Liver (tissue), 9 donors: ENCODE data around the gene SCN1B. TPM values are rescaled to one million over a fixed set of nuclear protein-coding genes. Genes with fewer than 3 reads are reported as not detected.

ENCODE experiments used
- DNase-seq: peaks from one replicate; pipeline ENCODE4 v3.0.0-alpha.2; 2017; ENCODE audit warnings: low spot score
- H3K27ac ChIP-seq, 2 donors: one replicate each; pipeline ENCODE4 v1.7.0; 2013; ENCODE audit warnings: inconsistent platforms in 2 of 2, low read length in 2 of 2, control low read depth in 1 of 2, low read depth in 1 of 2, mild to moderate bottlenecking in 1 of 2
- H3K27me3 ChIP-seq, 4 donors: one replicate each; pipeline versions ENCODE4 v1.6.1 to v1.7.0; 2013; ENCODE audit warnings: low read length in 3 of 4, inconsistent platforms in 1 of 4, mild to moderate bottlenecking in 1 of 4, moderate library complexity in 1 of 4; ENCODE audit not compliant: control insufficient read depth in 4 of 4, insufficient read depth in 4 of 4
- H3K36me3 ChIP-seq, 4 donors: one replicate each; pipeline versions ENCODE4 v1.6.1 to v1.7.0; 2013; ENCODE audit warnings: low read length in 3 of 4, mild to moderate bottlenecking in 3 of 4, low read depth in 1 of 4, moderate library complexity in 1 of 4; ENCODE audit not compliant: control insufficient read depth in 4 of 4, insufficient read depth in 3 of 4
- H3K4me1 ChIP-seq, 4 donors: one replicate each; pipeline versions ENCODE4 v1.6.1 to v1.7.0; 2013; ENCODE audit warnings: low read length in 3 of 4, mild to moderate bottlenecking in 3 of 4, moderate library complexity in 1 of 4; ENCODE audit not compliant: control insufficient read depth in 4 of 4, insufficient read depth in 4 of 4
- H3K4me3 ChIP-seq, 3 donors: one replicate each; pipeline versions ENCODE4 v1.6.1 to v1.7.0; 2013; ENCODE audit warnings: low read length in 3 of 3, control low read depth in 1 of 3, low read depth in 1 of 3, mild to moderate bottlenecking in 1 of 3
- H3K9ac ChIP-seq, 2 donors: one replicate each; pipeline ENCODE4 v1.7.0; 2013; ENCODE audit warnings: low read length in 2 of 2, mild to moderate bottlenecking in 2 of 2, moderate library complexity in 2 of 2, control low read depth in 1 of 2, low read depth in 1 of 2
- H3K9me3 ChIP-seq, 4 donors: one replicate each; pipeline versions ENCODE4 v1.6.1 to v1.7.0; 2013; ENCODE audit warnings: low read length in 3 of 4; ENCODE audit not compliant: control insufficient read depth in 4 of 4
- ATF3 ChIP-seq: IDR thresholded peaks from 2 replicates; pipeline ENCODE4 v1.6.1; 2016; ENCODE audit warnings: antibody characterized with exemption
- CTCF ChIP-seq: fragments of 150-350 bp; IDR thresholded peaks from 2 replicates; pipeline ENCODE4 v1.5.1; 2017; ENCODE audit warnings: improper control_type of control experiment, low read depth, low read length; ENCODE audit not compliant: missing input control
- EGR1 ChIP-seq, 2 donors: IDR thresholded peaks; 2 replicates each; pipeline ENCODE4 v1.6.1; 2016 to 2018; ENCODE audit warnings: antibody characterized with exemption in 2 of 2, low read depth in 2 of 2
- FOXA1 ChIP-seq: IDR thresholded peaks from 2 replicates; pipeline ENCODE4 v1.6.1; 2016; ENCODE audit warnings: antibody characterized with exemption
- FOXA2 ChIP-seq: IDR thresholded peaks from 2 replicates; pipeline ENCODE4 v1.6.1; 2016; ENCODE audit warnings: antibody characterized with exemption
- GABPA ChIP-seq, 2 donors: IDR thresholded peaks in 1 of 2; conservative IDR thresholded peaks in 1 of 2; 2 replicates each; pipeline ENCODE4 v1.6.1; 2016; ENCODE audit warnings: antibody characterized with exemption in 2 of 2, mild to moderate bottlenecking in 1 of 2, moderate library complexity in 1 of 2
- HNF4A ChIP-seq, 2 donors: conservative IDR thresholded peaks; 2 replicates each; pipeline ENCODE4 v1.6.1; 2016; ENCODE audit warnings: antibody characterized with exemption in 2 of 2, mild to moderate bottlenecking in 2 of 2
- HNF4G ChIP-seq: IDR thresholded peaks from 2 replicates; pipeline ENCODE4 v1.6.1; 2016; ENCODE audit warnings: antibody characterized with exemption
- MAX ChIP-seq: IDR thresholded peaks from 2 replicates; pipeline ENCODE4 v1.6.1; 2016; ENCODE audit warnings: antibody characterized with exemption
- RAD21 ChIP-seq, 2 donors: IDR thresholded peaks; 2 replicates each; pipeline ENCODE4 v1.6.1; 2016; ENCODE audit warnings: antibody characterized with exemption in 2 of 2, mild to moderate bottlenecking in 2 of 2
- REST ChIP-seq: IDR thresholded peaks from 2 replicates; pipeline ENCODE4 v1.6.1; 2016; ENCODE audit warnings: antibody characterized with exemption, mild to moderate bottlenecking
- RXRA ChIP-seq, 2 donors: IDR thresholded peaks; 2 replicates each; pipeline ENCODE4 v1.6.1; 2017 to 2018; ENCODE audit warnings: antibody characterized with exemption in 2 of 2, mild to moderate bottlenecking in 1 of 2
- TAF1 ChIP-seq: conservative IDR thresholded peaks from 2 replicates; pipeline ENCODE4 v1.6.1; 2016; ENCODE audit warnings: antibody characterized with exemption, mild to moderate bottlenecking
- ZBTB33 ChIP-seq: IDR thresholded peaks from 2 replicates; pipeline ENCODE4 v1.6.1; 2016; ENCODE audit warnings: antibody characterized with exemption
- WGBS: extraction: QIAGEN DNeasy Blood & Tissue Kit; methylation state at CpG from one replicate; pipeline ENCODE4 v1.1.7; 2013; 5-methylcytosine and 5-hydroxymethylcytosine counted together
- polyA plus RNA-seq, 2 donors: library from polyadenylated mRNA; stranded (reverse) in 1 of 2; unstranded in 1 of 2; fragments of 200-250 nt in 1 of 2; fragments of >200 nt in 1 of 2; fragmentation: Nextera tagmentation in 1 of 2; extraction: Ambion mirVana in 1 of 2; gene quantifications; one replicate each; pipeline versions ENCODE4 v1.2.1 to v1.2.3, GENCODE V29; 2013 to 2015
- total RNA-seq, 2 donors: library from RNA; depleted of rRNA; stranded (reverse); fragments of >200 nt; gene quantifications; one replicate each; pipeline ENCODE4 v1.2.3, GENCODE V29; 2014
- donor health status: healthy.
- donor health status: healthy.
- donor health status: healthy.
- donor health status: healthy.
- donor health status: healthy.

Gene SCN1B
- total and polyA plus RNA-seq, 4 donors, result 1.6 to 5.8 (median 3.4) TPM

- Histone ChIP-seq H3K36me3 (peaks cover 2 to 14% (median 7%) of the 10 kb centered on the region in 4 donors), H3K27ac (no peak overlapping the region), H3K4me1 (peaks cover 0 to 13% (median 12%) of the 10 kb centered on the region in 4 donors), H3K4me3 (no peak overlapping the region), H3K9me3 (no peaks in the 10 kb centered on the region), H3K9ac (no peak overlapping the region), H3K27me3 (no peaks in the 10 kb centered on the region)
- TF ChIP-seq FOXA1, result no peak
- no peak for TF ChIP-seq CTCF
- TF ChIP-seq RXRA (IDR thresholded peaks at IDR 0.05), result no peak
- no peak for TF ChIP-seq ZBTB33
- TF ChIP-seq FOXA2, result no peak
- TF ChIP-seq MAX, result no peak
- TF ChIP-seq REST, result no peak
- no peak for TF ChIP-seq GABPA (IDR thresholded peaks at IDR 0.05 in 1 of 2, conservative IDR thresholded peaks at IDR 0.05 in 1 of 2)
- TF ChIP-seq ATF3, result no peak
- no peak for TF ChIP-seq TAF1
- TF ChIP-seq RAD21 (IDR thresholded peaks at IDR 0.05), result no peak
- TF ChIP-seq HNF4A (conservative IDR thresholded peaks at IDR 0.05), result no peak
- TF ChIP-seq EGR1 (IDR thresholded peaks at IDR 0.05; ENCODE audit: low read depth in 2 of 2), result no peak
- 94% methylated on average over 26 of the region's 26 CpGs for WGBS
- no peak for DNase-seq
These were observed 28.9 kb downstream of the SCN1B start for GRCh38 chr19:35059006-35059798.

- DNase-seq, result no peak
- no peaks in the 10 kb centered on the region for H3K9me3 ChIP-seq
- 84% methylated on average over 15 of the region's 15 CpGs for WGBS
- no peaks in the 10 kb centered on the region for H3K27me3 ChIP-seq
- no peak for TF ChIP-seq EGR1 (IDR thresholded peaks at IDR 0.05; ENCODE audit: low read depth in 2 of 2)
- no peak for TF ChIP-seq RXRA (IDR thresholded peaks at IDR 0.05)
- no peak for TF ChIP-seq MAX
- TF ChIP-seq HNF4A (conservative IDR thresholded peaks at IDR 0.05), result no peak
- TF ChIP-seq FOXA2, result no peak
- TF ChIP-seq HNF4G, result no peak
- TF ChIP-seq ATF3, result no peak
- no peak overlapping the region for H3K4me3 ChIP-seq
- H3K36me3 ChIP-seq, result peaks cover 2 to 12% (median 7%) of the 10 kb centered on the region in 4 donors
- no peak overlapping the region for H3K9ac ChIP-seq
- H3K4me1 ChIP-seq, result peaks cover 0 to 9% (median 8%) of the 10 kb centered on the region in 4 donors
- H3K27ac ChIP-seq, result no peak overlapping the region
These were observed 29.5 kb downstream of the SCN1B start for GRCh38 chr19:35059799-35060091.
